HG03196 (cell line): ENCODE measurements around the gene NDUFAF2.
A peak's percentile ranks its signal among the peaks of the same experiment; 100 is the strongest.

Experiments used
- ATAC-seq: cut with Tn5 transposase; IDR thresholded peaks from one replicate; pipeline ENCODE4 v1.9.1; 2021; ENCODE audit not compliant: unreplicated experiment

Gene NDUFAF2

DNA sequence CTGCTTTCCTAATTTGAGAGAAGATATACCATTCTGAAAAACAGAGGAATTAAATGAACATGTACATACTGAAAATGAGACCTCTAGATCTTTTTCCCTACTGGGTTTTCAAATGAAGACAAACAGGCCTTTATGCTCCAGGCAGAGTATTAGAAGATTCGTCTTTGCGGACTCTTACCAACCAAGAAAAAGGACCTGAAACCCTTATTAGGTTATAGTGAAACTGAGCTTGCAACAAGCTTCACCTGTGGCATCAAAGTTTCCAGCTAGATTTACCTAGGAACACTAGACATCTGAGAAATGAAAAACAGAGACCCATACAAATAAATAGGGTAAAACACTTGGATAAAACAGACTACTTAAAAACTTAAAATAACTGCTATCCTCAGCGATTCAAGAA is 171.0 kb downstream of the NDUFAF2 start:
- ATAC-seq = no peak

DNA sequence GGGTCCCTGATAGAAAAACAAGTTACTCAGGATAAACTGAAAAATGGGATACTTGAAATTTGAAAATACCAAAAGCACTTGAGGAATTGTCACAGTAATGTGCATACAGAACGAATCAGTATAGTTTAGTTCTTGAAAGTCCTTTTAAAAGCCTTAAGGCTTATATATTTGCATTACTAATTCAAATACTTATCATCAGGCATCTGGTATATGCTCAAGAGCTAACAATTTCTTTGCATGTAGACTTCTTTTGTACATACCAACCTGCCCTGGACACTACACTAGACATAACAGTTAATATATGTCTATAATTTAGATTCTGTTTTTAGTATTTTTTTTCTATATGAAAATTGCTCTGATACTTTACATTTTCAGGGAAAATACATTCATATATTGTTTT is 174.1 kb downstream of the NDUFAF2 start:
- no peak for ATAC-seq

- no peak for ATAC-seq
Measured at GRCh38 chr5:61120534-61120933, 175.5 kb downstream of the NDUFAF2 start.

DNA sequence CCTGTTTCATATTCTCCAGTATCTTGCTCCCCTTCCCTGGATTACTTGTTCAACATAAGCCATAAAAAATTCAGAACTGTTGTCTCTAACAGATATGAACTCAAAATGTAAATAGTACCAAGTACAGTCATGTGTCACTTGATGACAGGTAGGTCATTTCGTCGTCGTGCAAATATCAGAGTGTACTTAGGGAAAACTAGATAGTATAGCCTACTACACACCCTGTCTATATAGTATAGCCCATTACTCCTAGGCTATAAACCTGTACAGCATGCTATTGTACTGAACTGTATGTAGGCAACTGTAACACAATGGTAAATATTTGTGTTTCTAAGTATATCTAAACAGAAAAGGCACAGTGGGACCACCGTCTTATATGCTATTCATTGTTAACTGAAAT is 178.1 kb downstream of the NDUFAF2 start:
- ATAC-seq = no peak

DNA sequence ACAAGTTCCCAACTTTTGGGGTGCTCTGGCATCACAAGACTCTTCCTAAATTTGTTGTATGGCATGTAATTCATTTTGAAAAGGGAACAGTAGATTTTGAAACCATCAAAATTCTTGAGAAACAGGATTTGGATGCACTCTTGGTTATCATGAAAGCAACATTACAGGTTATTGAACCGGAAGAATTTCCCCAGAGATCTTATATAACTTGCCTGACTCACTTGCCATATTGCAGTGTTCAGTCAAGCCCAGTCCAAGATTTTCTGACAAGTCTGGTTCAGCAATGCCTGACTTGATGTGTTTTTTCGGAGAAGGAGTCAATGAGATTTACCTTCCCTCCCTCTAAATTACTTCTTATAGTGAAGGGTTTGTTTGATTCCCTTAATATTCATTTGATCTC is 185.3 kb downstream of the NDUFAF2 start:
- no peak for ATAC-seq

- no peak for ATAC-seq
Measured at GRCh38 chr5:61132559-61132958, 187.6 kb downstream of the NDUFAF2 start.

- no peak for ATAC-seq
Measured at GRCh38 chr5:61137835-61138234, 192.8 kb downstream of the NDUFAF2 start.

DNA sequence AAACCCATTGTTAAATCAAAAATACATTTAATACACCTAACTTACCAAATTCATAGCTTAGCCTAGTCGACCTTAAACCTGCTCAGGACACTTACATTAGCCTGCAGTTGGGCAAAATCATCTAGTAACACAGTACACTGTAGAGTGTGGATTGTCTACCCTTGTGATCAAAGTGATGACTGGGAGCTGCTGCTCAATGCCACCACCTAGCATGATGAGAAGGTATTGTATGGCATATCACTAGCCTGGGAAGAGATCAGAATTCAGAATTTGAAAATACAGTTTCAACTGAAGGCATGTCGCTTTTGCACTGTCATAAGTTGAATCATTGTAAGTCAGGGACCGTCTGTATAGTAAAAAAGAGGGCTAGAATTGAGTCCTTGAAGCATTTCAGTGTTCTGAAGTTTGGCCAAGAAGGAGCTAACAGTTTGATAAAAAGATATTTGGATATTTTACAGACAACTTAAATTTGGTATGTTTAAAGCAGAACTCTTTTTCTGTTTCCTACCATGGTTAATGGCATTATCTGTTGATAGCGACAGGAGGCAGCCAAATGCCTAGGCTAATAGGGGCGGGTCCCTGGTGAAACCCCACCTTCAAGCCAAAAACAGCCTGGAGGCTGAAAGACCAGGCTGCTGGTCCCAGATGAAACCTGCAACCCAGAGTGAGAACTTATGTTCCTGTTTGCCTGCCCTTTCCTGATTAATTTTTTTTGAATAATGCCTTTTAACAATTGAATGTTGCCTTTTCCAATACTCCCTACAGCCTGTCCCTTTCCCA is 194.3 kb downstream of the NDUFAF2 start:
- no peak for ATAC-seq

DNA sequence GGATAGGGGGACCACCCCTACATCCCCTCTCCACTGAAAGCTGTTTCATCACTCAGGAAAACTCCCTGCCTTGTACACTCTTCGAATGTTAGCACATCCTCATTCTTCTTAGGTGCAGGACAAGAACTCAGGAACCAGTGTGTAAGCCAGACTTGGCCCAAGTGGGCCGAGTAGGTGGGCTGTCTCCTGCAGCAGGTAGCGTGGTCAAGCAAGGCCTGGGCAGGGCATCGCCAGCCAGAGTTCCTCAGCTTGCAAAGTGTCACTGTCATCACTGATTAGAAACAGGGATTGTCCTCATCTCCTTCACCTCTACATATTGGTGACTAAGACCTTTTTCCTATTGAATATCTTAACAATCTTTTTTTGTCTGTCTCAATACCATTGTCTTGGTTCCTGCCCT is 194.9 kb downstream of the NDUFAF2 start:
- ATAC-seq = no peak

DNA sequence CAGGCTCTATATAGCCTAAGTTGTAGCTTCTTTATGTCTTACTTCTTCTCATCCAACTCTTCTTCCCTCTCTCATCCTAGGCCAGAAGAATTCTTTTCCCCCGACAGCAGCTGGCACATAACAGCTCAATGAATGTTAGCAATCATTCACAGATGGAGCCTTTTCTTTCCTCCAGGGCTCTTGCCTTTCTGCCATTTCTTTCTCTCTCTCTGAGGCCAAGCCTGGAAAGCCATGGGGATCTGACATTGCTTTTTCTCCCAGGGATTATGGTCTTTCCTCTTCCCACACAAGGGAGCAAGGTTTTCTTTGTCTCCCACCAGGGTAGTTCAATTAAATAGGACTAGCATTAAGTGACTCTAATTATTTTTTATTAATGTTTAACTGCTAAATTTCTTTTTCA is 196.8 kb downstream of the NDUFAF2 start:
- no peak for ATAC-seq

GRCh38 chr5:61142391-61142790 is 197.4 kb downstream of the NDUFAF2 start:
- ATAC-seq = no peak

DNA sequence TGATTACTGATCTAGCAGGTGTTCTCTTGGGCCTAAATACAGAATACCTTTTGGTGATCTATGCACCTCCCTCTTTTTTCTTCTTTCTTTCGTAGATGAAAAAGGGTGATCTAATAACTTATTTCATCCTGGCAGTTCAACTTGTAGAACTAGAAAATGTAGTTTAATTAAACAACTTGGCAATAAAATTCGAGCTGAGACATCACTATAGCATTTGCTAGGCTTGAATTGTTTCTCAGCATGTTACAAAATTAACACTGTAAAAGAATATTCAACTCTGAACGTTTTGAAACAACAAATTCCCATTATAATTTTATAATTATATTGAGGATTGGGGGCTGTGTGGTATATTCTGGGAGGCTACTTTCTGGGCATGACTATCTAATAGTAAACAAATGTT is 197.8 kb downstream of the NDUFAF2 start:
- no peak for ATAC-seq

GRCh38 chr5:61148515-61148914 is 203.5 kb downstream of the NDUFAF2 start:
- no peak for ATAC-seq

GRCh38 chr5:61151893-61152292 is 206.9 kb downstream of the NDUFAF2 start:
- no peak for ATAC-seq

DNA sequence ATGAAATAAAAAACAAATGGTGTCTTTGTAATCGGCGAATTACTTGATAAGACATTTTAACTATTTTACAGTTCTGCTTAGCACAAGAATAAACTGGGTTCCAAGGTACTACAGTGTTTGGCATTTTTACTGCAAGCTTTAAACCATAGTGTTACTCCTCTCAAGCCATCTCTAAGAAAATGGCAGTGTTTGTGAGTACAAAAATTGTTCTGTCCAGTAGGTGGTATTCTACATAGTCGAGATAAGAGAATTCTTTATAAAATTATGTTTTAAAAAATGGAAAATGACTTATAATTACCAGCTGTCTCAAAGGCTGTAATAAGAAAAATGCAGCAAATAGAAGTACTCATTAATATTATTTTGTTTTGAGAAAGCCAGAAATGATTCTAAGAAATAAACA is 214.1 kb downstream of the NDUFAF2 start:
- ATAC-seq = no peak

GRCh38 chr5:61159836-61160235 is 214.8 kb downstream of the NDUFAF2 start:
- no peak for ATAC-seq

- no peak for ATAC-seq
Measured at GRCh38 chr5:61160497-61160896, 215.5 kb downstream of the NDUFAF2 start.

GRCh38 chr5:61162010-61162831 is 217.2 kb downstream of the NDUFAF2 start, which contains the start of gene SMIM15:
TSS of gene SMIM15 (minus strand) at chr5:61162468. CDS start at chr5:61160171, 2,297 bp downstream.
- peak; percentile 97 for ATAC-seq

DNA sequence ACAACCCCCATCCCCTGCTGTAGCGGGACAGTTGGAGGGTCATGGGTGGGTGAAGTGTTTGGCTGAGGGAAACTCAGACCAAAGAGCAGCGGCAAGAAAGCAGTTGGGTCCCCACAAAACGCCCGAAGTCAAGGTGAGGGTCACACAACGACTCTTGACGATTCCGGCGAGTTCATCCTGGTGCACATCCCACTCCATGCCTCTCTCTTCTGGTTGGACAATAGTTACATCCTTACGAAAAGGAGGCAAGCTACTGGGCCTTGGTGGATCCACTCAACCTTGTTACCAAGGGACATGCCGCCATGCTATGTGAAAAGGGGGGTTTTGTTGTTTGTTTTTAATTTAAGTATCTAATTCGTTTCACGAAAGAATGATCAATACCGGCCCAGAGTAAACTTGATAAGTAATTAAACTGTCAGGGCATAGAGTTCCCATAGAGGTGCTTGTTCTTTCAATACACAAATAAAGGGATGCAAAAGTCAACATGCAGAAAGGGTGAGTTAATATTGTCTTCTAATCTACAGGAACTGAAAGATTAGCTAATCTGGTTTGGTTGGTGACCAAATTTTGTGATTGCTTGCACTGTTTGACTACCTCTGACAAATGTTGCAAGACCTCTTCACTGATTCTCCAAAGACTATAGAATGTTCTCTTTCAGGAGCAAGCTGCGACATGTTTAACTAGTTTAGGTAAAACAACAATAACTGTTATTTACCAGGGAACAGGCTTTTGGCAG is 218.0 kb downstream of the NDUFAF2 start:
- peak; percentile 8 for ATAC-seq

DNA sequence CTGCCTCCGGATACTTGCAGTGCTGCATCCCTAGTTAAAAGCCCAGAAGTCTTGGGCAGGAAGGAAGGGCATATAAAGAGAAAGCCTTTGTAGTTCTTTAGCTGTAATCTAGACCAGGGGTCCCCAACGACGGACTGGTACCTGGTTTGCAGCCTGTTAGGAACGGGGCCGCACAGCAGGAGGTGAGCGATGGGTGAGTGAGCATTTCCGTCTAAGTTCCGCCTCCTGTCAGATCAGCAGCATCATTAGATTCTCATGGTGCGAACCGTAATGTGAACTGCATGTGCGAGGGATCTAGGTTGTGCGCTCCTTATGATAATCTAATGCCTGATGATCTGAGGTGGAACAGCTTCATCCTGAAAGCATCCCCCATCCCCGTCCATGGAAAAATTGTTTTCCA is 218.9 kb downstream of the NDUFAF2 start:
- no peak for ATAC-seq

- ATAC-seq = no peak
Measured at GRCh38 chr5:61167382-61167781, 222.4 kb downstream of the NDUFAF2 start.

DNA sequence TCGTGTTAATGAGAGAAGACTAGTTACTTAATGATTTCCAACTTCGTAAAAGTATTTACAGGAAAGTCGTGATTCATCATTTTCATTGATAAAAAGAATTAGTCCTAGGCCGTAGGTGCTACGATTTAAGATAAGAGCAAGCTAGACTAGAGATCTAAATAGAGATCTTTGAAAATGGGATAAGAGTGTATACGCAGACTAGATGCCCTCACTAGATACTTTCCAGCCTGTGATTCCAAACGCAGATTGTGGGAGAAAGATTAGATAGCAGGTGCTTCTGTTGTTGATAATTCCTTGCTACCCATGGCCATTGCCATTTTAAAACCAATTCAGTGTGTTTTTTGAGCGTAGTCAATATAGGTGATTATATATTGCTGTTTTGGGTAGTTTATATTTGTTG is 223.9 kb downstream of the NDUFAF2 start:
- ATAC-seq = no peak
